ENCODE data around the gene MYO1D. TPM values are rescaled to one million over a fixed set of nuclear protein-coding genes. Genes with fewer than 3 reads are reported as not detected.

MYO1D gene
- total RNA-seq, 1 experiment from 2014 or later, result 23.5 TPM

DNA sequence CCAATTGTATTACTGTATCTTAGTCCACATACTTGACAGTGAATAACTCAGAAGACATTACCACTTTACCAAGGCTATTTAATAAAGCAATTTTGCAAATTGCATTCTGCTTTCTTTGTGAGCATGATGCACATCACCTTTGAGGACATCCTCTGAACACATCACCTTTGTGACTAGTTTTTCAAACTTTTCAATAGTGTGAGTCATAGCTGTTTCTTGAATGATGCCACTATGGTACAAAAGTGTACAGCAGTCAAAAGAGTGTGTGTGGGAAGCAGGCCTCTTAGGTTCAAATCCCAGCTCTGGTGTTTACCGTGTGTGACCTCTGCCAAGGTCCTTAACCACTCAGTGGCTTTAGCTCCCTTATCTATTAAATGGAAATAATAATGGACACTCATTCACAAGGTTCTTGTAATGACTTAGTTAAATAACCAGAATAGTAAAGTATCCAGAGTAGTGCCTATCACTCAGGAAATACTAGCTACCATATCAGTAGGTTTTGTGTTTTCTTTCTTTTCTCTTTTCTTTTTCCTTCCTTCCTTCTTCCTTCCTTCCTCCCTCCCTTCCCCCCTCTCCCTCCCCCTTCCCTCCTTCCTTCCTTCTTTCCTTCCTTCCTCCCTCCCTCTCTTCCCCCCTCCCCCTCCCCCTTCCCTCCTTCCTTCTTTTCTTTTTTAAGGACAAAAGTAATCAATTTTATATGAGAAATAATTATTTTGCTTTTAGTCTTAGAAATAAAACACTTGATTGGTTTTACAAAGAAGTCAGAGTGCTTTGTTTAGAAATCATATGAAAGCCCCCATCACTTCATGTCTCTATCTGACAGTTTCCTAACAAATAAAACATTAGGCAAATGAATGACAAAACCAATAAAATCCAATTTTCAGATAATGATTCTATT lies 178.9 kb downstream of the MYO1D start:
- CTCF ChIA-PET, result interaction anchor here (0.7 to 0.8 kb wide), 2 partner anchors 39 to 85 kb away, joined by 3 to 4 read pairs; no protein-coding TSS in a partner anchor
- peaks cover 5% of the 10 kb centered on the region; the same call in 1 of the 2 replicates for H3K4me1 ChIP-seq (ENCODE audit: insufficient read depth, low read length)
- no peak overlapping the region for H3K9ac ChIP-seq (ENCODE audit: low read length)
- no peaks in the 10 kb centered on the region for H3K9me3 ChIP-seq (ENCODE audit: low read length)
- H3K4me2 ChIP-seq (ENCODE audit: low read length), result no peak overlapping the region
- H3K27me3 ChIP-seq (ENCODE audit: low read length), result no peaks in the 10 kb centered on the region
- no peak overlapping the region for H3K27ac ChIP-seq (ENCODE audit: low read length)
- TF ChIP-seq EZH2 (IDR thresholded peaks at IDR 0.05; ENCODE audit: low read length, unreplicated experiment) (no peak), EZH2phosphoT487 (IDR thresholded peaks at IDR 0.05; ENCODE audit: borderline replicate concordance, low read length) (no peak)
- TF ChIP-seq, protein P1, sequence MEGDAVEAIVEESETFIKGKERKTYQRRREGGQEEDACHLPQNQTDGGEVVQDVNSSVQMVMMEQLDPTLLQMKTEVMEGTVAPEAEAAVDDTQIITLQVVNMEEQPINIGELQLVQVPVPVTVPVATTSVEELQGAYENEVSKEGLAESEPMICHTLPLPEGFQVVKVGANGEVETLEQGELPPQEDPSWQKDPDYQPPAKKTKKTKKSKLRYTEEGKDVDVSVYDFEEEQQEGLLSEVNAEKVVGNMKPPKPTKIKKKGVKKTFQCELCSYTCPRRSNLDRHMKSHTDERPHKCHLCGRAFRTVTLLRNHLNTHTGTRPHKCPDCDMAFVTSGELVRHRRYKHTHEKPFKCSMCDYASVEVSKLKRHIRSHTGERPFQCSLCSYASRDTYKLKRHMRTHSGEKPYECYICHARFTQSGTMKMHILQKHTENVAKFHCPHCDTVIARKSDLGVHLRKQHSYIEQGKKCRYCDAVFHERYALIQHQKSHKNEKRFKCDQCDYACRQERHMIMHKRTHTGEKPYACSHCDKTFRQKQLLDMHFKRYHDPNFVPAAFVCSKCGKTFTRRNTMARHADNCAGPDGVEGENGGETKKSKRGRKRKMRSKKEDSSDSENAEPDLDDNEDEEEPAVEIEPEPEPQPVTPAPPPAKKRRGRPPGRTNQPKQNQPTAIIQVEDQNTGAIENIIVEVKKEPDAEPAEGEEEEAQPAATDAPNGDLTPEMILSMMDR (conservative IDR thresholded peaks at IDR 0.05; ENCODE audit: low read depth, low read length), result no peak
- no TSS peak for BruUV-seq (replicated peaks)
- DNase-seq, result peak; percentile 59
- no peaks in the 10 kb centered on the region for H3F3A ChIP-seq (ENCODE audit: low read length, unreplicated experiment)
- H3K36me3 ChIP-seq (ENCODE audit: low read depth, low read length), result no peaks in the 10 kb centered on the region
- no peaks in the 10 kb centered on the region for H3K9me2 ChIP-seq (replicated peaks; ENCODE audit: low read length)
- H3K79me2 ChIP-seq (ENCODE audit: low read length), result no peaks in the 10 kb centered on the region
- no peaks in the 10 kb centered on the region for H4K20me1 ChIP-seq (ENCODE audit: low read length)
- POLR2A ChIA-PET (ENCODE audit: unreplicated experiment), result interaction anchor here (0.7 kb wide), 1 partner anchor 20 kb away, joined by 22 read pairs; no protein-coding TSS in a partner anchor
- intact Hi-C loops (cut with micrococcal nuclease), result no loop called here
- H3K4me3 ChIP-seq (ENCODE audit: low read length), result no peak overlapping the region
- no peak overlapping the region for H2AFZ ChIP-seq (ENCODE audit: low read length)
- peak; percentile 67 for ATAC-seq

DNA sequence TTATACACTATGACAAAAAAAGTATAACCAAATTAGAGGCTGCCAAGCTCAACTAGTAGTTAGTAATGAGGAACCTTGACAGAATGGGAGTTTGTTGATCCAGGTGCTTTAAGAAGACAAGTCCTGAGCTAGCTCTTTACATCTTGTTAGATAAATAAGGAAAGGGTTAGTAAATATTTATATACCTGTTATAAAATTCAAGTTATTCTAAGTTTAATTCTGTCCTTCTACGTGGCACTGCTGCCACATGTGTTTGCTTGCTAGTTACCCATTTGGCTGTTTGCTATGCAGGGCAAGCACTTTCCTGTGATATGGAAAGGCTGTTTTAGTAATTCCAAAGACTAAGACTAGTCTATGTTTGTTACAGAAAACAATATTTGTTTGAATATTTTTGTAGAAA lies 180.5 kb downstream of the MYO1D start:
- Histone ChIP-seq H3K9me3 (ENCODE audit: low read length) (no peaks in the 10 kb centered on the region), H3K4me2 (ENCODE audit: low read length) (no peak overlapping the region), H3K79me2 (ENCODE audit: low read length) (no peaks in the 10 kb centered on the region), H3K27ac (ENCODE audit: low read length) (0 out of 2 replicates have a peak overlapping the region, but pooled peaks have one; percentile 7), H2AFZ (ENCODE audit: low read length) (no peak overlapping the region), H3K9ac (ENCODE audit: low read length) (no peak overlapping the region), H3K36me3 (ENCODE audit: low read depth, low read length) (no peaks in the 10 kb centered on the region), H3F3A (ENCODE audit: low read length, unreplicated experiment) (no peaks in the 10 kb centered on the region), H3K27me3 (ENCODE audit: low read length) (no peaks in the 10 kb centered on the region), H3K4me1 (ENCODE audit: insufficient read depth, low read length) (peaks cover 5% of the 10 kb centered on the region; the same call in 1 of the 2 replicates), H3K9me2 (replicated peaks; ENCODE audit: low read length) (no peaks in the 10 kb centered on the region), H4K20me1 (ENCODE audit: low read length) (no peaks in the 10 kb centered on the region), H3K4me3 (ENCODE audit: low read length) (no peak overlapping the region)
- intact Hi-C loops (cut with micrococcal nuclease), result no loop called here
- DNase-seq (peak; percentile 2), ATAC-seq (peak; percentile 66)
- TF ChIP-seq EZH2 (IDR thresholded peaks at IDR 0.05; ENCODE audit: low read length, unreplicated experiment), result no peak
- no peak for TF ChIP-seq EZH2phosphoT487 (IDR thresholded peaks at IDR 0.05; ENCODE audit: borderline replicate concordance, low read length)
- TF ChIP-seq, protein P1 (conservative IDR thresholded peaks at IDR 0.05; ENCODE audit: low read depth, low read length), result no peak
- CTCF ChIA-PET, result interaction anchor here (0.7 kb wide), 1 partner anchor 558 kb away, joined by 3 read pairs; no protein-coding TSS in a partner anchor
- no TSS peak for BruUV-seq (replicated peaks)
- POLR2A ChIA-PET (ENCODE audit: unreplicated experiment), result no interaction called here

DNA sequence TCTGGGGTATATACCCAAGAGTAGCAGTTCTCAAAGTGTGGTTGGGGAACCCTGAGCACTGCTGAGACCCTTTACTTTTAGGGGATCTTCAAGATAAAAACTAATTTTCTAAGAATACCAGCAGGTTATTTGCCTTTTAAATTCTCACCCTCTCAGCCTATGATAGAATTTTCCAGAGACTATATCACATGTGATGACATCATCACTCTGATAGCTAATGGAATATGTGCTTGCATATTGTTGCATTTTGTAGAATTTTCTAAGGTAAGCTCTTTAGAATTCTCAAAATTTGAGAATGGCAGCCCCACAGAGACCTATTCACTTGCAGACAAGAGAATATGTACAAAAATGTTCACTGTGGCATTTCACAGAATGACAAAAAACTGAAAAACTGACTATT lies 181.1 kb downstream of the MYO1D start:
- H3K9me2 ChIP-seq (replicated peaks; ENCODE audit: low read length), result no peaks in the 10 kb centered on the region
- peaks cover 5% of the 10 kb centered on the region; the same call in 1 of the 2 replicates for H3K4me1 ChIP-seq (ENCODE audit: insufficient read depth, low read length)
- H3K9me3 ChIP-seq (ENCODE audit: low read length), result no peaks in the 10 kb centered on the region
- no peaks in the 10 kb centered on the region for H3K27me3 ChIP-seq (ENCODE audit: low read length)
- H3F3A ChIP-seq (ENCODE audit: low read length, unreplicated experiment), result no peaks in the 10 kb centered on the region
- POLR2A ChIA-PET (ENCODE audit: unreplicated experiment), result no interaction called here
- H3K79me2 ChIP-seq (ENCODE audit: low read length), result no peaks in the 10 kb centered on the region
- H2AFZ ChIP-seq (ENCODE audit: low read length), result no peak overlapping the region
- TF ChIP-seq EZH2 (IDR thresholded peaks at IDR 0.05; ENCODE audit: low read length, unreplicated experiment) (no peak), EZH2phosphoT487 (IDR thresholded peaks at IDR 0.05; ENCODE audit: borderline replicate concordance, low read length) (no peak)
- TF ChIP-seq, protein P1 (conservative IDR thresholded peaks at IDR 0.05; ENCODE audit: low read depth, low read length), result no peak
- ATAC-seq (no peak), DNase-seq (no peak)
- BruUV-seq (replicated peaks), result no TSS peak
- H3K4me3 ChIP-seq (ENCODE audit: low read length), result no peak overlapping the region
- H3K36me3 ChIP-seq (ENCODE audit: low read depth, low read length), result no peaks in the 10 kb centered on the region
- CTCF ChIA-PET, result no interaction called here
- intact Hi-C loops (cut with micrococcal nuclease), result no loop called here
- H4K20me1 ChIP-seq (ENCODE audit: low read length), result no peaks in the 10 kb centered on the region
- H3K4me2 ChIP-seq (ENCODE audit: low read length), result no peak overlapping the region
- no peak overlapping the region for H3K27ac ChIP-seq (ENCODE audit: low read length)
- no peak overlapping the region for H3K9ac ChIP-seq (ENCODE audit: low read length)
